RWPE2 (cell line): ENCODE results near the gene NUP54.

Experiments
- ATAC-seq: fragments of 200-7000 bp; cut with Tn5 transposase; 3 replicates; pipeline ENCODE4 v1.9.1; 2021; ENCODE audit warnings: low read depth
- DNase-seq: peaks from one replicate; pipeline ENCODE4 v3.0.0-alpha.2; 2020; ENCODE audit warnings: low spot score
- H3K27ac ChIP-seq: fragments of 450-650 bp; 2 replicates; pipeline ENCODE4 v1.5.1; 2017; ENCODE audit warnings: mild to moderate bottlenecking; ENCODE audit not compliant: poor library complexity, severe bottlenecking
- H3K27me3 ChIP-seq: fragments of 250-450 bp; sonication (Bioruptor Pico); 2 replicates; pipeline ENCODE4 v1.5.1; 2021; ENCODE audit warnings: mild to moderate bottlenecking, moderate library complexity; ENCODE audit not compliant: insufficient read depth, poor library complexity, severe bottlenecking
- H3K36me3 ChIP-seq: fragments of 250-450 bp; sonication (Bioruptor Pico); 2 replicates; pipeline ENCODE4 v1.5.1; 2020; ENCODE audit warnings: low read depth, mild to moderate bottlenecking, moderate library complexity
- H3K4me1 ChIP-seq: fragments of 250-450 bp; sonication (Bioruptor Pico); 2 replicates; pipeline ENCODE4 v1.5.1; 2021; ENCODE audit warnings: mild to moderate bottlenecking, moderate library complexity; ENCODE audit not compliant: insufficient read depth, poor library complexity, severe bottlenecking
- H3K4me3 ChIP-seq: fragments of 250-450 bp; sonication (Bioruptor Pico); 2 replicates; pipeline ENCODE4 v1.5.1; 2021; ENCODE audit warnings: mild to moderate bottlenecking, moderate library complexity; ENCODE audit not compliant: severe bottlenecking
- H3K9me3 ChIP-seq: fragments of 250-450 bp; sonication (Bioruptor Pico); 2 replicates; pipeline ENCODE4 v1.5.1; 2021; ENCODE audit warnings: mild to moderate bottlenecking, moderate library complexity; ENCODE audit not compliant: severe bottlenecking
- CTCF ChIP-seq: fragments of 450-650 bp; IDR thresholded peaks from one replicate; pipeline ENCODE4 v1.5.1; 2017; ENCODE audit warnings: mild to moderate bottlenecking, moderate library complexity; ENCODE audit not compliant: poor library complexity, severe bottlenecking

NUP54 gene

GRCh38 chr4:76194325-76194724 is 46.1 kb upstream of the NUP54 start:
- no peak for DNase-seq
- TF ChIP-seq CTCF = no peak
- Histone ChIP-seq H3K27me3 (no peaks in the 10 kb centered on the region), H3K9me3 (no peaks in the 10 kb centered on the region), H3K36me3 (peaks cover 36% of the 10 kb centered on the region), H3K27ac (peak overlapping the region; percentile 95), H3K4me1 (peaks cover 41% of the 10 kb centered on the region), H3K4me3 (no peak overlapping the region)
- peak; percentile 91 for ATAC-seq

GRCh38 chr4:76192236-76192635 is 44.0 kb upstream of the NUP54 start:
- no peaks in the 10 kb centered on the region for H3K9me3 ChIP-seq
- no peaks in the 10 kb centered on the region for H3K27me3 ChIP-seq
- no peak for TF ChIP-seq CTCF
- no peak for DNase-seq
- H3K27ac ChIP-seq = no peak overlapping the region
- ATAC-seq = no peak
- H3K4me1 ChIP-seq = peaks cover 20% of the 10 kb centered on the region
- no peak overlapping the region for H3K4me3 ChIP-seq
- H3K36me3 ChIP-seq = peaks cover 36% of the 10 kb centered on the region

GRCh38 chr4:76188557-76188956 is 40.4 kb upstream of the NUP54 start:
- H3K4me1 ChIP-seq = no peaks in the 10 kb centered on the region
- H3K36me3 ChIP-seq = peaks cover 24% of the 10 kb centered on the region
- ATAC-seq (no peak), DNase-seq (no peak)
- no peak overlapping the region for H3K4me3 ChIP-seq
- H3K27ac ChIP-seq = no peak overlapping the region
- no peaks in the 10 kb centered on the region for H3K27me3 ChIP-seq
- H3K9me3 ChIP-seq = no peaks in the 10 kb centered on the region
- no peak for TF ChIP-seq CTCF

GRCh38 chr4:76188149-76188548 is 40.0 kb upstream of the NUP54 start:
- TF ChIP-seq CTCF = no peak
- Histone ChIP-seq H3K27me3 (no peaks in the 10 kb centered on the region), H3K4me3 (no peak overlapping the region), H3K27ac (no peak overlapping the region), H3K4me1 (no peaks in the 10 kb centered on the region), H3K9me3 (no peaks in the 10 kb centered on the region), H3K36me3 (peaks cover 20% of the 10 kb centered on the region)
- no peak for ATAC-seq
- no peak for DNase-seq

- DNase-seq (no peak), ATAC-seq (no peak)
- Histone ChIP-seq H3K4me1 (peaks cover 6% of the 10 kb centered on the region), H3K36me3 (peaks cover 10% of the 10 kb centered on the region), H3K9me3 (no peaks in the 10 kb centered on the region), H3K27ac (no peak overlapping the region), H3K27me3 (no peaks in the 10 kb centered on the region), H3K4me3 (no peak overlapping the region)
- no peak for TF ChIP-seq CTCF
These were observed 39.0 kb upstream of the NUP54 start for GRCh38 chr4:76187152-76187551.
